ENCODE data around the gene PTGER2.
A peak's percentile ranks its signal among the peaks of the same experiment; 100 is the strongest.

PTGER2 gene

DNA sequence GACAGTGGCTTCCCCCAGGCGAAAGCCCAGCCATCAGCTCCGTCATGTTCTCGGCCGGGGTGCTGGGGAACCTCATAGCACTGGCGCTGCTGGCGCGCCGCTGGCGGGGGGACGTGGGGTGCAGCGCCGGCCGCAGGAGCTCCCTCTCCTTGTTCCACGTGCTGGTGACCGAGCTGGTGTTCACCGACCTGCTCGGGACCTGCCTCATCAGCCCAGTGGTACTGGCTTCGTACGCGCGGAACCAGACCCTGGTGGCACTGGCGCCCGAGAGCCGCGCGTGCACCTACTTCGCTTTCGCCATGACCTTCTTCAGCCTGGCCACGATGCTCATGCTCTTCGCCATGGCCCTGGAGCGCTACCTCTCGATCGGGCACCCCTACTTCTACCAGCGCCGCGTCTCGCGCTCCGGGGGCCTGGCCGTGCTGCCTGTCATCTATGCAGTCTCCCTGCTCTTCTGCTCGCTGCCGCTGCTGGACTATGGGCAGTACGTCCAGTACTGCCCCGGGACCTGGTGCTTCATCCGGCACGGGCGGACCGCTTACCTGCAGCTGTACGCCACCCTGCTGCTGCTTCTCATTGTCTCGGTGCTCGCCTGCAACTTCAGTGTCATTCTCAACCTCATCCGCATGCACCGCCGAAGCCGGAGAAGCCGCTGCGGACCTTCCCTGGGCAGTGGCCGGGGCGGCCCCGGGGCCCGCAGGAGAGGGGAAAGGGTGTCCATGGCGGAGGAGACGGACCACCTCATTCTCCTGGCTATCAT is 663 bp downstream of the PTGER2 start:
- TF ChIP-seq, protein P1, sequence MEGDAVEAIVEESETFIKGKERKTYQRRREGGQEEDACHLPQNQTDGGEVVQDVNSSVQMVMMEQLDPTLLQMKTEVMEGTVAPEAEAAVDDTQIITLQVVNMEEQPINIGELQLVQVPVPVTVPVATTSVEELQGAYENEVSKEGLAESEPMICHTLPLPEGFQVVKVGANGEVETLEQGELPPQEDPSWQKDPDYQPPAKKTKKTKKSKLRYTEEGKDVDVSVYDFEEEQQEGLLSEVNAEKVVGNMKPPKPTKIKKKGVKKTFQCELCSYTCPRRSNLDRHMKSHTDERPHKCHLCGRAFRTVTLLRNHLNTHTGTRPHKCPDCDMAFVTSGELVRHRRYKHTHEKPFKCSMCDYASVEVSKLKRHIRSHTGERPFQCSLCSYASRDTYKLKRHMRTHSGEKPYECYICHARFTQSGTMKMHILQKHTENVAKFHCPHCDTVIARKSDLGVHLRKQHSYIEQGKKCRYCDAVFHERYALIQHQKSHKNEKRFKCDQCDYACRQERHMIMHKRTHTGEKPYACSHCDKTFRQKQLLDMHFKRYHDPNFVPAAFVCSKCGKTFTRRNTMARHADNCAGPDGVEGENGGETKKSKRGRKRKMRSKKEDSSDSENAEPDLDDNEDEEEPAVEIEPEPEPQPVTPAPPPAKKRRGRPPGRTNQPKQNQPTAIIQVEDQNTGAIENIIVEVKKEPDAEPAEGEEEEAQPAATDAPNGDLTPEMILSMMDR (conservative IDR thresholded peaks at IDR 0.05; ENCODE audit: low read depth, low read length): no peak
- peak overlapping the region; percentile 89 for H3K4me3 ChIP-seq (ENCODE audit: low read depth, low read length)
- DNase-seq (ENCODE audit: low read depth): peak; percentile 40

DNA sequence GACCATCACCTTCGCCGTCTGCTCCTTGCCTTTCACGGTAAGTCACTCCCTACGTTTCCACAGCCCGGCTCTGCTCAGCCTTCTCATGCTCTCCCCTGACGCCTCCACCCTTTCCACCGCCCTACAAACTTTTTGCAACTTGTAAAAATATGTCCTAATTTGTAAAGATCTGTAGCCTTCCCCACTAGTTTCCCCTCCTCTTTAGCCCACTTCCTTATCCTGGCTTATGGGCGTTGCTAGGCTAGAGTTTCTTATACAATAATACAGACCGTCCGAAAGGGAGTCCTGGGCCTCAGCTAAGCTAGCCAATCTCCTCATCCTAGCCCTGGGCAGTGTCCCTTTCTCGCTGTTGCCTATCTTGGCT is 1.2 kb downstream of the PTGER2 start:
- H3K4me3 ChIP-seq (ENCODE audit: low read depth, low read length): peak overlapping the region; percentile 89
- TF ChIP-seq, protein P1 (conservative IDR thresholded peaks at IDR 0.05; ENCODE audit: low read depth, low read length): no peak
- DNase-seq (ENCODE audit: low read depth): peak; percentile 28

DNA sequence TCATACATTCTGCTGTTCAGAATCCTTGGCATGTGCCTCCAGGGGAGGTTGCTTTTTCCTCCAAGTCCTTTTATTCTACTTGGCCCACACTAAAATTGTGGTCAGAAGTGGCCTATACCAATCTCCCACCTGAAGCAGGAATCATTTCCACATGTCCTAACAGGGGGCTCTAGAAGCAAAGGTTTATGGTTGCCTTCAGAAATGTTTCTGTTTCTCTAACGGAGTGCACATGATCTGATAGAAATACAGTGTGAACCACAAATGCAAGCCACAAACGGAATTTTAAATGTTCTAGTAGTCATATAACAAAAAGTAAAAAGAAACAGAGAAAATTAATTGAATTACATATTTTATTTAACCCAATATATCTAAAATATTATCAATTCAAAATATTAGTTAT is 4.0 kb downstream of the PTGER2 start:
- no peak for DNase-seq (ENCODE audit: low read depth)
- peak overlapping the region; percentile 89 for H3K4me3 ChIP-seq (ENCODE audit: low read depth, low read length)
- TF ChIP-seq, protein P1 (conservative IDR thresholded peaks at IDR 0.05; ENCODE audit: low read depth, low read length): no peak

DNA sequence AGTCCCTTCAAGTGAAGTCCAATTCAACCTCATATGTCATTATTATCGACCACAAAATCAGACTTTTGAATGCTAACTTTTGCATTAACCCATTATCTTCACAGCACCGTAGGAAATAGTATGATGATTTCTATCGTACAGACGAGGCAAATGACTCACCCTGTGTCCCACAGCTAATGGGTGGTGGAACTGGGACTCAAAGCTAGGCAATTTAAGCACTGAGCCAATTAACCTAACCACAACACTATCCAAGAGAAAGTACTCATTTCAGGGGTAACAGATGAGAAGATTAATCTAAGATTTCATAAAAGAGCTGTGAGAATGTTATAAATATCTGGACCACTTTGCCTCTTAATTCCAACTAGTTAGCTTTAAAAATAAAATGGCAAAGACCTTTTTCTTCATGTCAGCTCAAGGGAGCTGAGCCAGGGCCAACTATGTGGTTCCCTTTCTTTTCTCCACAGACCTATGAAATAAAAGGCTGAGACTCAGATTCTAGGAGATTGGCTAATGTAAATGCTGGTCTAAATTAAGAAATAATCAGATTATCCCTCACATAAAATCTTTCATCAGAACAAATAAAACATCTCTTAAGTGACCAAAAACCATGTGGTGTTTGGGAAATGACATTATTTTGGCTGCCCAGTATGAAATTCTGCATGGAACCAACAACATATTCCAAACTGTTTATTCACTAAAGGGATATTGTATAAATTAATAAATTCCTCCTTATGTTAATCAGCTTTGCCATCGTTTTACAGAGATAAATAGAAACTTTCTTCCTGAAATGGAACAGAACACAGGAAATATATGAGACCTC is 4.9 kb downstream of the PTGER2 start:
- peak overlapping the region; percentile 37 for H3K4me3 ChIP-seq (ENCODE audit: low read depth, low read length)
- DNase-seq (ENCODE audit: low read depth): no peak
- TF ChIP-seq, protein P1 (conservative IDR thresholded peaks at IDR 0.05; ENCODE audit: low read depth, low read length): no peak

DNA sequence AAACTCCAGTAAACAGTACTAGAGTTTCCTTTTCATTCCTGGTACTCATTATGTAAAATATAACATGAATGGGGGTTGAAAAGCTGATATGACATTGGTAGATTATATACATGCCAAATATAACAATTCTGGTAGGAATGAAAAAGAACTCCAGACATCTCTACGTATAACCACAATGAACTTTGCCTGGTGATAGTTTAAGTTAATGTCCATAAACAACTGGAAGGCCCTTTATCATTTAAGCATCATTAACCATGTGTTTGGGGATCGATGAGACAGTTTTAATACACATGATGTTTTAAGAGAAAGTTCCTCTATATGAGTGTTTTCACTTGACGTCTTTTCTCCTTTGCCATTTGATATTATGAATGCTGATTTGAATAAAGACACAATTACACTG is 5.8 kb downstream of the PTGER2 start:
- TF ChIP-seq, protein P1 (conservative IDR thresholded peaks at IDR 0.05; ENCODE audit: low read depth, low read length): no peak
- DNase-seq (ENCODE audit: low read depth): no peak
- no peak overlapping the region for H3K4me3 ChIP-seq (ENCODE audit: low read depth, low read length)

DNA sequence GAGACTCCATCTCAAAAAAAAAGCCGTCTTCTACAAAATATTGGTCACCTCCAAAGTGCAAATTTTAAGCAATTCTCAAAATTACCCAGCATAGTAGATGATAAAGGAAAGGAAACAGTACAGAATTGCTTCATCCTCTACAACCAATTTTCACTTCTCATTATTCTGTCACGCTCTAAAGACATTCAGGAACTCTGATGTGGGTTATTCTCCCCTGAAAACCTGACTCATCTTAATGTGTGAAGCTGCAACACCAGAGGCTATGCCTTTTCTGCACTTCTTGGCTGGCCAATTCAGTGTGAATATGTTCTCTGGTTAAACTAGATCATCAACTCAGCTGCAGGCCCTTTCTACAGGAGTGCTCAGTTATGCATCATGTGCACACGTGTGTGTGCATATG is 11.0 kb downstream of the PTGER2 start:
- peak; percentile 68 for DNase-seq (ENCODE audit: low read depth)

More for the DNA sequence above, 11.0 kb downstream of the PTGER2 start:
- TF ChIP-seq, protein P1 (conservative IDR thresholded peaks at IDR 0.05; ENCODE audit: low read depth, low read length): no peak
- no peak overlapping the region for H3K4me3 ChIP-seq (ENCODE audit: low read depth, low read length)

Measured in choroid plexus epithelial cell (primary cell).